HG02759 (cell line): ENCODE data around the gene ANKRD65.
"Not testable (repeated sequence)": the region's sequence is repeated elsewhere in the genome, so short reads cannot be mapped to it uniquely, and the experiment has no call there.

Source experiments
- ATAC-seq: cut with Tn5 transposase; IDR thresholded peaks from one replicate; pipeline ENCODE4 v1.9.1; 2021; ENCODE audit warnings: mild to moderate bottlenecking, moderate library complexity; ENCODE audit not compliant: unreplicated experiment

ANKRD65 gene

GRCh38 chr1:1373815-1374588, 47.1 kb downstream of the ANKRD65 start:
- no peak for ATAC-seq

- no peak for ATAC-seq
Measured at GRCh38 chr1:1373051-1373814, 47.8 kb downstream of the ANKRD65 start.

GRCh38 chr1:1371746-1372711, 49.0 kb downstream of the ANKRD65 start:
- ATAC-seq: no peak

- no peak for ATAC-seq
Measured at GRCh38 chr1:1371364-1371745, 49.7 kb downstream of the ANKRD65 start.

GRCh38 chr1:1370771-1371300, 50.2 kb downstream of the ANKRD65 start:
- no peak for ATAC-seq

- not testable (repeated sequence) for ATAC-seq
Measured at GRCh38 chr1:1370094-1370493, 51.0 kb downstream of the ANKRD65 start.
